K562 (cell line): ENCODE results near the gene CERS4. TPM values are rescaled to one million over a fixed set of nuclear protein-coding genes. Genes with fewer than 3 reads are reported as not detected.

Experiments
- ARHGAP35 ChIP-seq: fragments of 450-650 bp; IDR thresholded peaks from 2 replicates; pipeline ENCODE4 v1.6.1; 2018; ENCODE audit not compliant: partially characterized antibody
- CBFA2T2 ChIP-seq: fragments of 450-650 bp; conservative IDR thresholded peaks from 2 replicates; pipeline ENCODE4 v1.6.1; 2017; ENCODE audit warnings: mild to moderate bottlenecking
- CREB1 ChIP-seq, 2 experiments: sonication (generic) in 1 of 2; formaldehyde crosslinking in 1 of 2; IDR thresholded peaks; 2 replicates each; pipeline versions ENCODE4 v1.6.1 to v1.8.0; 2012 to 2022; ENCODE audit warnings: inconsistent platforms in 1 of 2, mild to moderate bottlenecking in 1 of 2, missing genetic modification reagents in 1 of 2, moderate library complexity in 1 of 2
- CTBP1 ChIP-seq: fragments of 450-650 bp; IDR thresholded peaks from 2 replicates; pipeline ENCODE4 v1.6.1; 2016; ENCODE audit warnings: borderline replicate concordance
- FOSL1 ChIP-seq: fragments of 200-800 bp; sonication (Bioruptor generic); conservative IDR thresholded peaks from 2 replicates; pipeline ENCODE4 v1.6.1; 2016; ENCODE audit warnings: missing genetic modification characterization, missing compliant biosample characterization
- MAFK ChIP-seq: IDR thresholded peaks from 2 replicates; pipeline ENCODE4 v1.6.1; 2011; ENCODE audit warnings: low read length, improper control_type of control experiment
- NELFE ChIP-seq: IDR thresholded peaks from 2 replicates; pipeline ENCODE4 v1.6.1; 2011; ENCODE audit warnings: mild to moderate bottlenecking; ENCODE audit not compliant: insufficient read depth, insufficient read length
- PPARD ChIP-seq: fragments of 250-450 bp; sonication (Bioruptor Pico); IDR thresholded peaks from 2 replicates; pipeline ENCODE4 v1.8.0; 2022; ENCODE audit warnings: inconsistent platforms, mild to moderate bottlenecking, moderate library complexity
- PRMT5 ChIP-seq: sonication (generic); formaldehyde crosslinking; IDR thresholded peaks from 2 replicates; pipeline ENCODE4 v1.5.0; 2020; ENCODE audit warnings: missing genetic modification reagents
- PTTG1 ChIP-seq: fragments of 450-650 bp; IDR thresholded peaks from 2 replicates; pipeline ENCODE4 v1.6.1; 2016; ENCODE audit warnings: low read depth, mild to moderate bottlenecking, missing genetic modification characterization, missing compliant biosample characterization
- SOX6 ChIP-seq: fragments of 450-650 bp; IDR thresholded peaks from 2 replicates; pipeline ENCODE4 v1.6.1; 2014; ENCODE audit warnings: mild to moderate bottlenecking
- SRSF3 ChIP-seq: fragments of 200-400 bp; formaldehyde crosslinking; IDR thresholded peaks from 2 replicates; pipeline ENCODE4 v1.6.1; 2016; ENCODE audit warnings: mild to moderate bottlenecking, low read length, moderate library complexity; ENCODE audit not compliant: insufficient read depth
- TEAD1 ChIP-seq, 2 experiments: fragments of 450-650 bp in 1 of 2; sonication (generic) in 1 of 2; formaldehyde crosslinking; IDR thresholded peaks; 2 replicates each; pipeline versions ENCODE4 v1.4.0 to v1.8.0; 2020 to 2022; ENCODE audit warnings: mild to moderate bottlenecking in 2 of 2, missing genetic modification reagents in 1 of 2
- ZBTB7A ChIP-seq: IDR thresholded peaks from 2 replicates; pipeline ENCODE4 v1.6.1; 2011; ENCODE audit warnings: low read depth, mild to moderate bottlenecking, low read length, moderate library complexity, borderline replicate concordance; ENCODE audit not compliant: control insufficient read depth
- ZEB2 ChIP-seq: fragments of 450-650 bp; IDR thresholded peaks from 2 replicates; pipeline ENCODE4 v1.6.1; 2016
- ZNF165 ChIP-seq: fragments of 250-450 bp; sonication (Bioruptor Pico); IDR thresholded peaks from 2 replicates; pipeline ENCODE4 v1.4.0; 2020; ENCODE audit warnings: borderline replicate concordance
- ZNF197 ChIP-seq: fragments of 200-800 bp; sonication (Bioruptor generic); IDR thresholded peaks from 2 replicates; pipeline ENCODE4 v1.6.1; 2016; ENCODE audit warnings: low read depth, missing genetic modification characterization, missing compliant biosample characterization
- ZNF224 ChIP-seq: sonication (generic); formaldehyde crosslinking; IDR thresholded peaks from 2 replicates; pipeline ENCODE4 v1.8.0; 2022; ENCODE audit warnings: mild to moderate bottlenecking, missing genetic modification reagents
- ZNF311 ChIP-seq: fragments of 250-450 bp; sonication (Bioruptor Pico); IDR thresholded peaks from 2 replicates; pipeline ENCODE4 v1.4.0; 2020; ENCODE audit warnings: mild to moderate bottlenecking, moderate library complexity
- ZZZ3 ChIP-seq: fragments of 450-650 bp; IDR thresholded peaks from 2 replicates; pipeline ENCODE4 v1.6.1; 2016; ENCODE audit warnings: antibody characterized with exemption, mild to moderate bottlenecking, moderate library complexity
- polyA plus RNA-seq, 8 experiments: library from polyadenylated mRNA; depleted of rRNA in 4 of 8; stranded (reverse) in 5 of 8; unstranded in 3 of 8; fragments of >200 nt; fragmentation: Nextera tagmentation in 2 of 8; fragmentation: Illumina TruSeq in 1 of 8; extraction: Ambion mirVana in 2 of 8; extraction: Trizol in 1 of 8; gene quantifications; 2 replicates each; pipeline versions ENCODE4 v1.2.1 to v1.2.3, GENCODE V29; 2011 to 2014; ENCODE audit warnings: inconsistent platforms in 1 of 8, missing spikeins in 1 of 8
- total RNA-seq, 7 experiments: library from RNA; depleted of rRNA in 6 of 7; stranded (reverse); fragments of >200 nt in 6 of 7; fragmentation: Illumina TruSeq in 2 of 7; extraction: Trizol in 2 of 7; gene quantifications; 2 replicates each; pipeline versions ENCODE4 v1.2.1 to v1.2.3, GENCODE V29; 2011 to 2021; ENCODE audit warnings: low replicate concordance in 1 of 7
- TF ChIP-seq, protein P1 (sequence below), 2 experiments: IDR thresholded peaks in 1 of 2; conservative IDR thresholded peaks in 1 of 2; 2 replicates each; pipeline ENCODE4 v1.6.1; 2016; ENCODE audit warnings: low read depth in 2 of 2, mild to moderate bottlenecking in 1 of 2, missing compliant biosample characterization in 1 of 2, missing genetic modification characterization in 1 of 2, moderate library complexity in 1 of 2
- TF ChIP-seq, protein P2 (sequence below): fragments of 450-650 bp; IDR thresholded peaks from 2 replicates; pipeline ENCODE4 v1.6.1; 2016

CERS4 gene
- total and polyA plus RNA-seq, 9 of the 15 experiments (the other 6 are each of a cell fraction or from before 2014, with no cell fraction given) = 0.14 to 4.4 (median 2.9) TPM; not detected in 1

DNA sequence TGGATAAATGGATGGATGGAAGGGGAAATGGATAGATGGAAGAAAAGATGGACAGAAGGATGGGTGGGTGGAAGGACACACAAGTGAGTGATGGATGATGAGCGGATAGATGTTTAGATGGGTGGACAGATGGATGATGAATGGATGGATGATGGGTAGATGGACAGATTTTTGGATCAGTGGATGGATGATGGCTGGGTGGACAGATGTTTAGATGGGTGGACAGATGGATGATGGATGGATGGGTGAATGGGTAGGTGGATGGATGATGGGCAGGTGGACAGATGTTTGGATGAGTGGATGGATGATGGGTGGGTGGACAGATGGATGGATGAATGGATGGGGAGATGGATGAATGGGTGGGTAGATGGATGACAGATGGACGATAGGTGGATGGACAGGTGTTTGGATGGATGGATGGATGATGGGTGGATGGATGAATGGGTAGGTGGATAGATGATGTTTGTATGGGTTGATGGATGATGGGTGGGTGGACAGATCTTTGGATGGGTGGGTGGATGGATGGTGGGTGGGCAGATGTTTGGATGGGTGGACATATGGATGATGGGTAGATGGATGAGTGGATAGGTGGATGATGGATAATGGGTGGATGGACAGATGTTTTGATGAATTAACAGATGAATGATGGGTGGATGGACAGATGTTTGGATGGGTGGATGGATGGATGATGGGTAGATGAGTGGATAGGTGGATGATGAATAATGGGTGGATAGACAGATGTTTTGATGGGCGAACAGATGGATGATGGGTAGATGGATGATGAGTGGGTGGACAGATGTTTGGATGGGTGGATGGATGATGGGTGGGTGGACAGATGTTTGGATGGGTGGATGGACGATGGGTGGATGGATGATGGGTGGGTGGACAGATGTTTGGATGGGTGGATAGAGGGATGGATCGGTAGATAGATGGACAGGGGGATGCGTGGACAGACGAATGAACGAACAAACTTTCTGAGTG is 39.5 kb downstream of the CERS4 start (continued):
- TF ChIP-seq CREB1 (IDR thresholded peaks at IDR 0.05) (no peak), CREB1 (CRISPR knock-in tag; IDR thresholded peaks at IDR 0.05) (no peak), NELFE (no peak), SOX6 (no peak), ZBTB7A (no peak), ARHGAP35 (peak; percentile 63), MAFK (no peak), ZNF311 (CRISPR knock-in tag) (no peak), TEAD1 (CRISPR knock-in tag; IDR thresholded peaks at IDR 0.05) (no peak), CBFA2T2 (0 out of 2 replicates have a peak, but pooled peaks have one; percentile 14), SRSF3 (no peak), ZNF197 (no peak), ZEB2 (0 out of 2 replicates have a peak, but pooled peaks have one; percentile 21), PTTG1 (no peak), FOSL1 (tag) (no peak), PRMT5 (CRISPR knock-in tag) (no peak), ZZZ3 (no peak), PPARD (CRISPR knock-in tag) (no peak), ZNF224 (CRISPR knock-in tag) (no peak), ZNF165 (CRISPR knock-in tag) (no peak), CTBP1 (peak; percentile 44; the same call in 1 of the 2 replicates)
- TF ChIP-seq, protein P1, sequence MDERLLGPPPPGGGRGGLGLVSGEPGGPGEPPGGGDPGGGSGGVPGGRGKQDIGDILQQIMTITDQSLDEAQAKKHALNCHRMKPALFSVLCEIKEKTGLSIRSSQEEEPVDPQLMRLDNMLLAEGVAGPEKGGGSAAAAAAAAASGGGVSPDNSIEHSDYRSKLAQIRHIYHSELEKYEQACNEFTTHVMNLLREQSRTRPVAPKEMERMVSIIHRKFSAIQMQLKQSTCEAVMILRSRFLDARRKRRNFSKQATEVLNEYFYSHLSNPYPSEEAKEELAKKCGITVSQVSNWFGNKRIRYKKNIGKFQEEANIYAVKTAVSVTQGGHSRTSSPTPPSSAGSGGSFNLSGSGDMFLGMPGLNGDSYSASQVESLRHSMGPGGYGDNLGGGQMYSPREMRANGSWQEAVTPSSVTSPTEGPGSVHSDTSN (CRISPR knock-in tag; IDR thresholded peaks at IDR 0.05; ENCODE audit: low read depth) = no peak
- TF ChIP-seq, protein P1 (tag; conservative IDR thresholded peaks at IDR 0.05; ENCODE audit: low read depth) = peak; percentile 63
- TF ChIP-seq, protein P2, sequence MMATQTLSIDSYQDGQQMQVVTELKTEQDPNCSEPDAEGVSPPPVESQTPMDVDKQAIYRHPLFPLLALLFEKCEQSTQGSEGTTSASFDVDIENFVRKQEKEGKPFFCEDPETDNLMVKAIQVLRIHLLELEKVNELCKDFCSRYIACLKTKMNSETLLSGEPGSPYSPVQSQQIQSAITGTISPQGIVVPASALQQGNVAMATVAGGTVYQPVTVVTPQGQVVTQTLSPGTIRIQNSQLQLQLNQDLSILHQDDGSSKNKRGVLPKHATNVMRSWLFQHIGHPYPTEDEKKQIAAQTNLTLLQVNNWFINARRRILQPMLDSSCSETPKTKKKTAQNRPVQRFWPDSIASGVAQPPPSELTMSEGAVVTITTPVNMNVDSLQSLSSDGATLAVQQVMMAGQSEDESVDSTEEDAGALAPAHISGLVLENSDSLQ = peak; percentile 76
